Measurements from ENCODE around the gene RAB5IF.

DNA sequence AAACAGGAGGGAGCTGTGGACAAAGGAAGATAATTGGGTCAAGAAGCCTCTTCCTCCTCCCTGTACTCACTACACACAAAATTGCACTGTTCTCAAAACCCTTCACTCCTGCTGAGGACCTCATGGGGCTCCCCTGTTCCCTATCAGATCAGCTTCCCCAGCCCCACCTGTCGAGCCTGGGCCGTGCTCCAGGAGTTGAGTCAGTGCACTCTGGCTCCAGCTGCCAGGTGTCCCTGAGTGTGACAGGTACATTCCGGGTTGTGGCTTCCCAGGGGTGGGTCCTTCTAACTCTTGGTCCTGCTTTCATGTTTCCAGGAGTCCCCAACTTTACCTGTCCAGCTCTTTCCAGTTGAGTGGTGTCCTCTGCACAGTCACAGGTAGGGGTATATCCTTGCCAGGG, 8.4 kb downstream of the RAB5IF start:
- TF ChIP-seq EZH2phosphoT487 (IDR thresholded peaks at IDR 0.05; ENCODE audit: insufficient read depth, low read depth), result no peak
- no peak for TF ChIP-seq EZH2 (IDR thresholded peaks at IDR 0.05; ENCODE audit: insufficient read depth, poor library complexity, severe bottlenecking)
